Gastrocnemius medialis (tissue), 4 donors: Measurements from ENCODE around the gene THADA.

Source experiments
- POLR2A ChIP-seq, 2 donors: fragments of 450-650 bp; IDR thresholded peaks; one replicate each; pipeline ENCODE4 v1.6.1; 2017; ENCODE audit warnings: antibody characterized with exemption in 2 of 2, mild to moderate bottlenecking in 2 of 2, moderate library complexity in 2 of 2
- TF ChIP-seq, protein P1 (sequence below), 5 experiments: fragments of 450-650 bp in 3 of 5; fragments of 200-600 bp in 2 of 5; sonication (generic) in 2 of 5; IDR thresholded peaks in 4 of 5; conservative IDR thresholded peaks in 1 of 5; 1 replicate in 4 of 5; 2 replicates in 1 of 5; pipeline ENCODE4 v1.5.1; 2016 to 2019; ENCODE audit warnings: antibody characterized with exemption in 5 of 5, mild to moderate bottlenecking in 3 of 5, moderate library complexity in 3 of 5

DNA sequence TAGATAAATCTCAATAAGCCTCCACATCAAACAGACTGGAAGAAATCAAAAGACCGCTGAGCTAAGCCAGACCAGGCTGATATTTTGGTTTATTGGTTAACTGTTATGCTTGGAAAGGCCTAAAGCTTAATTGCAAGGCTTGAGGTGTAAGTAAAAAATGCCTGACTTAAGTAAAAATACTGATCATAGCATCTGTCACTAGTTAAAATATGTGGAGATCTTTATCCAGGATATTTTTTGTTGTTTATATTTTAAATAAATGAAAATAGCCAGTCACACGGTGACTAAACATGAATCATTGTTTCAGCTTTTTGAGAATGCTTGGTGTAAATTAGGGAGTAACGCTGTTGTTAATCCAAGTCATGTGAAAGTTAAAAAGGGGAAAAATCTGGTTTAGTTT, 127.9 kb downstream of the THADA start:
- TF ChIP-seq, protein P1, sequence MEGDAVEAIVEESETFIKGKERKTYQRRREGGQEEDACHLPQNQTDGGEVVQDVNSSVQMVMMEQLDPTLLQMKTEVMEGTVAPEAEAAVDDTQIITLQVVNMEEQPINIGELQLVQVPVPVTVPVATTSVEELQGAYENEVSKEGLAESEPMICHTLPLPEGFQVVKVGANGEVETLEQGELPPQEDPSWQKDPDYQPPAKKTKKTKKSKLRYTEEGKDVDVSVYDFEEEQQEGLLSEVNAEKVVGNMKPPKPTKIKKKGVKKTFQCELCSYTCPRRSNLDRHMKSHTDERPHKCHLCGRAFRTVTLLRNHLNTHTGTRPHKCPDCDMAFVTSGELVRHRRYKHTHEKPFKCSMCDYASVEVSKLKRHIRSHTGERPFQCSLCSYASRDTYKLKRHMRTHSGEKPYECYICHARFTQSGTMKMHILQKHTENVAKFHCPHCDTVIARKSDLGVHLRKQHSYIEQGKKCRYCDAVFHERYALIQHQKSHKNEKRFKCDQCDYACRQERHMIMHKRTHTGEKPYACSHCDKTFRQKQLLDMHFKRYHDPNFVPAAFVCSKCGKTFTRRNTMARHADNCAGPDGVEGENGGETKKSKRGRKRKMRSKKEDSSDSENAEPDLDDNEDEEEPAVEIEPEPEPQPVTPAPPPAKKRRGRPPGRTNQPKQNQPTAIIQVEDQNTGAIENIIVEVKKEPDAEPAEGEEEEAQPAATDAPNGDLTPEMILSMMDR (IDR thresholded peaks at IDR 0.05 in 4 of 5, conservative IDR thresholded peaks at IDR 0.05 in 1 of 5), result no peak
- TF ChIP-seq POLR2A (IDR thresholded peaks at IDR 0.05), result no peak
